ENCODE measurements around the gene CTSF. TPM values are rescaled to one million over a fixed set of nuclear protein-coding genes. Genes with fewer than 3 reads are reported as not detected.
"Not testable (repeated sequence)": the region's sequence is repeated elsewhere in the genome, so short reads cannot be mapped to it uniquely, and the experiment has no call there.

The CTSF gene
- total RNA-seq, 2 experiments from 2014 or later: 16.0 to 16.8 TPM

GRCh38 chr11:66609721-66610617 lies 41.6 kb upstream of the CTSF start:
- H3K27ac Mint-ChIP-seq: peak overlapping the region; percentile 43
- Histone ChIP-seq H3K27ac (ENCODE audit: low read depth in 1 of 2, low read length in 2 of 2) (no peak overlapping the region), H3K4me3 (ENCODE audit: low read length) (no peak overlapping the region), H3K27me3 (ENCODE audit: control insufficient read depth in 1 of 2, insufficient read depth in 2 of 2, low read length in 2 of 2) (no peaks in the 10 kb centered on the region), H3K4me1 (ENCODE audit: insufficient read depth, low read length) (no peaks in the 10 kb centered on the region), H3K9me3 (ENCODE audit: control insufficient read depth in 1 of 2, insufficient read depth in 1 of 2, low read length in 2 of 2) (no peaks in the 10 kb centered on the region), H3K36me3 (ENCODE audit: insufficient read depth, low read length) (peaks cover 14% of the 10 kb centered on the region)
- intact Hi-C loops (cut with DNase I, micrococcal nuclease): no loop called here
- H3K4me3 Mint-ChIP-seq: no peak overlapping the region
- ATAC-seq (ENCODE audit: poor library complexity) (no peak), DNase-seq (no peak)
- H3K27me3 Mint-ChIP-seq: no peaks in the 10 kb centered on the region
- CTCF ChIA-PET: interaction anchor here (1.0 kb wide), 1 partner anchor 18 kb away, joined by 3 read pairs; the partner anchor contains the start of genes CCDC87 and CCS
- no peak for TF ChIP-seq CTCF (IDR thresholded peaks at IDR 0.05)
- POLR2A ChIA-PET: interaction anchor here (0.9 to 1.3 kb wide), 4 partner anchors 9 to 68 kb away, joined by 3 to 5 read pairs (median 4); partner anchors contain the start of genes RBM4 and RBM4B
- peaks cover 13% of the 10 kb centered on the region for H3K4me1 Mint-ChIP-seq (ENCODE audit: low read depth)
- H3K9me3 Mint-ChIP-seq: no peaks in the 10 kb centered on the region
- peaks cover 2% of the 10 kb centered on the region for H3K36me3 Mint-ChIP-seq (ENCODE audit: low read depth)

GRCh38 chr11:66607126-66607834 lies 38.9 kb upstream of the CTSF start:
- Histone ChIP-seq H3K27me3 (ENCODE audit: control insufficient read depth in 1 of 2, insufficient read depth in 2 of 2, low read length in 2 of 2) (no peaks in the 10 kb centered on the region), H3K4me3 (ENCODE audit: low read length) (no peak overlapping the region), H3K9me3 (ENCODE audit: control insufficient read depth in 1 of 2, insufficient read depth in 1 of 2, low read length in 2 of 2) (no peaks in the 10 kb centered on the region), H3K27ac (ENCODE audit: low read depth in 1 of 2, low read length in 2 of 2) (no peak overlapping the region), H3K36me3 (ENCODE audit: insufficient read depth, low read length) (peaks cover 29% of the 10 kb centered on the region), H3K4me1 (ENCODE audit: insufficient read depth, low read length) (no peaks in the 10 kb centered on the region)
- Mint-ChIP-seq H3K4me3 (no peak overlapping the region), H3K27me3 (no peaks in the 10 kb centered on the region), H3K9me3 (no peaks in the 10 kb centered on the region), H3K4me1 (ENCODE audit: low read depth) (peaks cover 13% of the 10 kb centered on the region), H3K27ac (no peak overlapping the region), H3K36me3 (ENCODE audit: low read depth) (peaks cover 7% of the 10 kb centered on the region)
- intact Hi-C loops (cut with DNase I, micrococcal nuclease): no loop called here
- CTCF ChIA-PET: interaction anchor here (1.8 kb wide), 1 partner anchor 11 kb away, joined by 4 read pairs; no protein-coding TSS in a partner anchor
- POLR2A ChIA-PET: interaction anchor here (0.6 to 1.2 kb wide), 2 partner anchors 9 to 70 kb away, joined by 3 read pairs; partner anchors contain the start of gene RBM14
- DNase-seq (no peak), ATAC-seq (ENCODE audit: poor library complexity) (no peak)
- no peak for TF ChIP-seq CTCF (IDR thresholded peaks at IDR 0.05)

GRCh38 chr11:66606608-66607007 lies 38.2 kb upstream of the CTSF start:
- intact Hi-C loops (cut with DNase I, micrococcal nuclease); H3K27ac ChIP-seq (ENCODE audit: low read depth in 1 of 2, low read length in 2 of 2); DNase-seq; H3K9me3 ChIP-seq (ENCODE audit: control insufficient read depth in 1 of 2, insufficient read depth in 1 of 2, low read length in 2 of 2); H3K27me3 ChIP-seq (ENCODE audit: control insufficient read depth in 1 of 2, insufficient read depth in 2 of 2, low read length in 2 of 2); ATAC-seq (ENCODE audit: poor library complexity); H3K4me3 ChIP-seq (ENCODE audit: low read length); H3K27me3 Mint-ChIP-seq; H3K9me3 Mint-ChIP-seq; H3K4me1 ChIP-seq (ENCODE audit: insufficient read depth, low read length); H3K4me3 Mint-ChIP-seq; H3K27ac Mint-ChIP-seq: not testable (repeated sequence)
- ChIA-PET CTCF (interaction anchor here (0.6 to 1.8 kb wide), 2 partner anchors 10 to 1321 kb away, joined by 3 to 4 read pairs; no protein-coding TSS in a partner anchor), POLR2A (interaction anchor here (0.6 to 1.2 kb wide), 2 partner anchors 10 to 71 kb away, joined by 3 read pairs; partner anchors contain the start of gene RBM14)
- Mint-ChIP-seq H3K4me1 (ENCODE audit: low read depth) (peaks cover 13% of the 10 kb centered on the region), H3K36me3 (ENCODE audit: low read depth) (peaks cover 10% of the 10 kb centered on the region)
- peaks cover 31% of the 10 kb centered on the region for H3K36me3 ChIP-seq (ENCODE audit: insufficient read depth, low read length)

All from CD4-positive, alpha-beta T cell (primary cell).